ENCODE measurements around the gene FGF14. TPM values are rescaled to one million over a fixed set of nuclear protein-coding genes. Genes with fewer than 3 reads are reported as not detected.

Gene FGF14
- total RNA-seq, 4 donors from 2014 or later, result 0.12 to 3.5 (median 1.3) TPM

DNA sequence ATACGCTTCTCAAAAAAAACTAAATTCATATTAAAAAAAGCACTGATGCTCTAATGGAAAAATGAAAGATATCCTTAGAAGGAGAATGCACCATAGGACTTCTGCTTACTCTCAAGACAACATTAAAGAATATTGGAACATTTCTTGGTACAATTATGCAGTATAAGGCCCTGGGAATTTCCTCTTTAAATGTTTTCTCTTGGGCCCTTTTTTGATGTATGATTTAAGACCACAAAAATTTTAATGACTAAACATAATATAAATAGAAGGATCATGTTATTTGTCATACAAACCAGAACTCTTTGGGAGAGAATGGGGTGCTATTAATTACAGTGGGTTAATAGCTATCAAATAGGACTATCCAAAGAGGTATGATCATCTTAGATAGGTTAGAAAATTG lies 403.7 kb downstream of the FGF14 start:
- DNase-seq (ENCODE audit: low spot score) (no peak), ATAC-seq (ENCODE audit: low FRiP score) (no peak)
- TF ChIP-seq, protein P1, sequence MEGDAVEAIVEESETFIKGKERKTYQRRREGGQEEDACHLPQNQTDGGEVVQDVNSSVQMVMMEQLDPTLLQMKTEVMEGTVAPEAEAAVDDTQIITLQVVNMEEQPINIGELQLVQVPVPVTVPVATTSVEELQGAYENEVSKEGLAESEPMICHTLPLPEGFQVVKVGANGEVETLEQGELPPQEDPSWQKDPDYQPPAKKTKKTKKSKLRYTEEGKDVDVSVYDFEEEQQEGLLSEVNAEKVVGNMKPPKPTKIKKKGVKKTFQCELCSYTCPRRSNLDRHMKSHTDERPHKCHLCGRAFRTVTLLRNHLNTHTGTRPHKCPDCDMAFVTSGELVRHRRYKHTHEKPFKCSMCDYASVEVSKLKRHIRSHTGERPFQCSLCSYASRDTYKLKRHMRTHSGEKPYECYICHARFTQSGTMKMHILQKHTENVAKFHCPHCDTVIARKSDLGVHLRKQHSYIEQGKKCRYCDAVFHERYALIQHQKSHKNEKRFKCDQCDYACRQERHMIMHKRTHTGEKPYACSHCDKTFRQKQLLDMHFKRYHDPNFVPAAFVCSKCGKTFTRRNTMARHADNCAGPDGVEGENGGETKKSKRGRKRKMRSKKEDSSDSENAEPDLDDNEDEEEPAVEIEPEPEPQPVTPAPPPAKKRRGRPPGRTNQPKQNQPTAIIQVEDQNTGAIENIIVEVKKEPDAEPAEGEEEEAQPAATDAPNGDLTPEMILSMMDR (IDR thresholded peaks at IDR 0.05), result no peak

DNA sequence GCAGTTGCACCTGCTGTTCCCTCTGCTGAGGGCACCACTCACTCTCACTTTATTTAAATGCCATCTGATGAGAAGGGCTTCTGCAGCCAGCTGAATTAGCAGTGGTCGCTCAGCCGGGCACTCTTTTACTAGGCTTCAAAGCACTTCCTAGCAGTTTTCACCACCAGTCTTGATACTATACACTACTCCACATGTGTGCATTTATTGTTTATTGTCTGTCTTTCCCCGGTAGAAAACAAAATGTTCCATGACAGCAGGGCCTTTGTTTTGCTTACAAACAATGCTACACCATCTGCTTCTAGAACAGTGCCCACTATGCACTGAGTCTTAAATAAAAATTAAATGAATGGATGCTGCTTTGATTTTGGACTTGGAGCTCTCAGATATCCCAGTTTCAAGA lies 404.9 kb downstream of the FGF14 start:
- DNase-seq (ENCODE audit: low spot score) (no peak), ATAC-seq (ENCODE audit: low FRiP score) (no peak)
- TF ChIP-seq, protein P1 (IDR thresholded peaks at IDR 0.05), result no peak

DNA sequence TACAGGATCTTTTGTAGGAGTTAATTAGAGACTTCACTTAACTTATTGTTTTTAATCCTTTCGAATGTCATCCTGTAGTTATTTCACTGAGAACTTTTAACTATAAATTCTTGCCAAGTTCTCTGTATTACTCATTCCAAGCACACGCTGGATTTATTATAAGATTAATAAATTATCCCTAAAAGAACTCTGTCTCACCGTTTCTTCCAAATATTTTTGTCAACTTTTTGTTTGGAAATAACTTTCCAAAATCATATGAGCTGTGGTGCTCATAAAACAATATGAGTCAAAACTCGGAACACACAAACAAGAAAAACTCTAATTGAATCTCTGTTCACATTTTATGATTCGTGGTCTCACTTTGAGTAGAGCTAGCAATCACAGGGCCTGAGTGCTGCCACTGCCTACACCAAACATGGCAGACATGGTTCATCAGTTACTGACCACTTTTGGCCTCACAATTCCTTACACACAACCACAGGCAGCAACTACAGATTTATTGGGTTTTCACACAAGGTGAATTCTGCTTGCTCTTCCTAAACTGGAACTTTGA lies 412.0 kb downstream of the FGF14 start:
- ATAC-seq (ENCODE audit: low FRiP score) (peak; percentile 86), DNase-seq (ENCODE audit: low spot score) (no peak)
- TF ChIP-seq, protein P1 (IDR thresholded peaks at IDR 0.05), result no peak

DNA sequence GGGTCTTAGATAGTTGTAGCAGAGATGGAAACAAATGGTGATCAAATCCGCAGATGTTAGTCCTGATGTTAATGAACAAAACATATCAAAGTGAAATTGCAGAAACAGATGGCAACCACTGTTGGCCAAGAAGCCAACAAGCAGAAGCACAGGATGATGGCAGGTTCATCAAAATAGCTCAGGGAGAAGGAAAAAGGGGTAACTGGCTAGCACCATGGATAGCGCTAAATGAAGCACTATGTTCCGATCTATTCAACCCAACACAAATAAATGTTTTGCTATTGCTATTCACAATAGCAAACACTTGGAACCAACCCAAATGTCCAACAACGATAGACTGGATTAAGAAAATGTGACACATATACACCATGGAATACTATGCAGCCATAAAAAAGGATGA lies 413.7 kb downstream of the FGF14 start:
- ATAC-seq (ENCODE audit: low FRiP score), result no peak
- no peak for DNase-seq (ENCODE audit: low spot score)
- TF ChIP-seq, protein P1 (IDR thresholded peaks at IDR 0.05), result no peak

DNA sequence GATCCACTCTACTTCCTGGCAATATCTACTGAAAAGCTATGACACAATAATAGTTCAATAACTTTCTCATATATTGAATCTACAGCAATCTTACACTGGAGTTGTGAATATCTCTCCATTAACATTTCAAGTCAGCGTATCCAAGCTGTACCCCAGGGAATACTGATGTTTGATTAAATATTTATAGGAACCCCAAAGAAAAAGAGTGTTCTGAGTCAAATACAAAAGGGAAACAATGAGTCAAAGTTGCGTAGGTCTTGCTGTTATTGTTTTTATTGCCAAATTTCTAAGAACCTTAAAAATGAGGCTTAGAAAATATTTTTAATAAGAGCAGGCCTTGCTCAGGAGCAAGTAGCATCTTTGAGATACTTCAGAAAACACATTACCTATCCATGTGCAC lies 415.5 kb downstream of the FGF14 start:
- TF ChIP-seq, protein P1 (IDR thresholded peaks at IDR 0.05), result no peak

DNA sequence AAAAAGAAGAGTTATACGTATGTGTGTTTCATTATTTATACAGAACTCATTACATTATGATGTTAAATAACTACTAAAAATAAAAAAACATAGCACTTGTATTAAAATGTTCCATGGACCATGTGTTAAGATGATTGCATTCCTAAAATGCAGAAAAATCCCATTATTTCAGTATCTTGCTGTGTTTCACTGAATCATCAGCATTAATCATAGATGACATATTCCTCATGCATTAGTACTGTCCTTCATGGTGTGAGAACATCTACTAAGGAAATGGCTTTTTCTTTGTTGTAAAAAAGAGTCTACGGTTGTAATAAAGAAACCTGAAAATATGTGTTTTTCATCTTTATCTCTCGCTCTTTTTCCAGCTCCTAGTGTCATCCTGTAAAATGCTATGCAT lies 416.5 kb downstream of the FGF14 start:
- TF ChIP-seq, protein P1 (IDR thresholded peaks at IDR 0.05), result no peak
- no peak for DNase-seq (ENCODE audit: low spot score)
- ATAC-seq (ENCODE audit: low FRiP score), result no peak

More for the DNA sequence above, 415.5 kb downstream of the FGF14 start:
- no peak for DNase-seq (ENCODE audit: low spot score)
- ATAC-seq (ENCODE audit: low FRiP score), result no peak

DNA sequence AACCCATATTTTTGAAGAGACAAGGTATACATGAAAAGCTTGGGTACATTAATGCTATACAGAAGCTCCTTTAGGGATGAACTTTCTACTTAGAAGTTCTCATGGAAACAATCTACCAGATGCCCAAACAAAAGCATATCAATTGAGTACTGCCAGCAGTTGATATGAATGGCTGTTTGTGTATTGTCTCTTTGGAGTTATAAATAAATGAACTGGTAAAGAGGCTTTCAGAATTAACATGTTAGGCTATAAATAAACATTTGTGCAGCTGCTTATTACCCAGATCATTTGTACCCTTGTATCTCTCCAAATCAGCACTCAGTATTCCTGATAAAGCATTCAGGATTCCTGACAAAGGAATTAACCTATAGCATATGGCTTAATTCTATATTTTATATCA lies 418.9 kb downstream of the FGF14 start:
- TF ChIP-seq, protein P1 (IDR thresholded peaks at IDR 0.05), result no peak
- ATAC-seq (ENCODE audit: low FRiP score), result no peak
- DNase-seq (ENCODE audit: low spot score), result no peak

Measured in omental fat pad (tissue), 4 donors.